Measurements from ENCODE around the gene MOV10L1. TPM values are rescaled to one million over a fixed set of nuclear protein-coding genes. Genes with fewer than 3 reads are reported as not detected.
A peak's percentile ranks its signal among the peaks of the same experiment; 100 is the strongest.

MOV10L1 gene
- total and polyA plus RNA-seq, 9 of the 15 experiments (the other 6 are each of a cell fraction or from before 2014, with no cell fraction given) = 0.06 to 0.43 (median 0.15) TPM

DNA sequence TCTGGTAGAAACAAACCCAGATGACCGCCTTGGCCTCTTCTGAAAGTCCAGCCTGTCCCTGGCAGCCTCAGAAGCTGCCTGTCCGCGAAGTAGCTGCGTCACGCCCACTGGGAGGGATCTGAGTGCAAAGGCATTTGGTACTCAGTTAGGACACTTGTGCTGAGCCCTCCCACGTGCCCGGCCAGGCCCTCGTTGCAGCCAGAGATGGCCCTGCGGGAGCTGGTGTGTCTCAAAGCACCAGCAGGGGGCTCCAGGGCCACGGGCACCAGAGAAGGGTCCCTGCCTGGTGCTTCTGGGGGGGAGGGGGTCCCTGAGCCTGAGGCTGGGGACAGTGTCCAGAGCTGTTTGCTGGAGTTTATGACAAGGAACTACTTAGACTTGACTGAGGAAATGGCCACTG, 116.8 kb downstream of the MOV10L1 start (continued):
- TF ChIP-seq, protein P1, sequence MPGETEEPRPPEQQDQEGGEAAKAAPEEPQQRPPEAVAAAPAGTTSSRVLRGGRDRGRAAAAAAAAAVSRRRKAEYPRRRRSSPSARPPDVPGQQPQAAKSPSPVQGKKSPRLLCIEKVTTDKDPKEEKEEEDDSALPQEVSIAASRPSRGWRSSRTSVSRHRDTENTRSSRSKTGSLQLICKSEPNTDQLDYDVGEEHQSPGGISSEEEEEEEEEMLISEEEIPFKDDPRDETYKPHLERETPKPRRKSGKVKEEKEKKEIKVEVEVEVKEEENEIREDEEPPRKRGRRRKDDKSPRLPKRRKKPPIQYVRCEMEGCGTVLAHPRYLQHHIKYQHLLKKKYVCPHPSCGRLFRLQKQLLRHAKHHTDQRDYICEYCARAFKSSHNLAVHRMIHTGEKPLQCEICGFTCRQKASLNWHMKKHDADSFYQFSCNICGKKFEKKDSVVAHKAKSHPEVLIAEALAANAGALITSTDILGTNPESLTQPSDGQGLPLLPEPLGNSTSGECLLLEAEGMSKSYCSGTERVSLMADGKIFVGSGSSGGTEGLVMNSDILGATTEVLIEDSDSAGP (CRISPR knock-in tag; IDR thresholded peaks at IDR 0.05) = no peak
- TF ChIP-seq RAD21 (CRISPR knock-in tag; conservative IDR thresholded peaks at IDR 0.05 in 1 of 2, IDR thresholded peaks at IDR 0.05 in 1 of 2) = no peak
- TF ChIP-seq, protein P2, sequence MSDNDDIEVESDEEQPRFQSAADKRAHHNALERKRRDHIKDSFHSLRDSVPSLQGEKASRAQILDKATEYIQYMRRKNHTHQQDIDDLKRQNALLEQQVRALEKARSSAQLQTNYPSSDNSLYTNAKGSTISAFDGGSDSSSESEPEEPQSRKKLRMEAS (CRISPR knock-in tag; IDR thresholded peaks at IDR 0.05) = peak; percentile 35
- TF ChIP-seq, protein P3, sequence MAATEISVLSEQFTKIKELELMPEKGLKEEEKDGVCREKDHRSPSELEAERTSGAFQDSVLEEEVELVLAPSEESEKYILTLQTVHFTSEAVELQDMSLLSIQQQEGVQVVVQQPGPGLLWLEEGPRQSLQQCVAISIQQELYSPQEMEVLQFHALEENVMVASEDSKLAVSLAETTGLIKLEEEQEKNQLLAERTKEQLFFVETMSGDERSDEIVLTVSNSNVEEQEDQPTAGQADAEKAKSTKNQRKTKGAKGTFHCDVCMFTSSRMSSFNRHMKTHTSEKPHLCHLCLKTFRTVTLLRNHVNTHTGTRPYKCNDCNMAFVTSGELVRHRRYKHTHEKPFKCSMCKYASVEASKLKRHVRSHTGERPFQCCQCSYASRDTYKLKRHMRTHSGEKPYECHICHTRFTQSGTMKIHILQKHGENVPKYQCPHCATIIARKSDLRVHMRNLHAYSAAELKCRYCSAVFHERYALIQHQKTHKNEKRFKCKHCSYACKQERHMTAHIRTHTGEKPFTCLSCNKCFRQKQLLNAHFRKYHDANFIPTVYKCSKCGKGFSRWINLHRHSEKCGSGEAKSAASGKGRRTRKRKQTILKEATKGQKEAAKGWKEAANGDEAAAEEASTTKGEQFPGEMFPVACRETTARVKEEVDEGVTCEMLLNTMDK (IDR thresholded peaks at IDR 0.05; ENCODE audit: borderline replicate concordance, insufficient read depth, low read depth, low read length, poor library complexity, severe bottlenecking) = peak; percentile 36
- peak; percentile 38; the same call in 1 of the 2 replicates for TF ChIP-seq L3MBTL2 (IDR thresholded peaks at IDR 0.05)
- no peak for TF ChIP-seq PRPF4 (IDR thresholded peaks at IDR 0.05; ENCODE audit: insufficient read depth, low read depth, low read length, poor library complexity, severe bottlenecking)
- no peak for TF ChIP-seq E2F3 (CRISPR knock-in tag; IDR thresholded peaks at IDR 0.05)
- TF ChIP-seq LEF1 (IDR thresholded peaks at IDR 0.05) = no peak
- TF ChIP-seq NONO (IDR thresholded peaks at IDR 0.05; ENCODE audit: low read depth in 2 of 2, low read length in 1 of 2) = no peak
- no peak for TF ChIP-seq RBBP5 (IDR thresholded peaks at IDR 0.05; ENCODE audit: borderline replicate concordance, insufficient read depth, low read length, poor library complexity, severe bottlenecking)
- TF ChIP-seq, protein P4, sequence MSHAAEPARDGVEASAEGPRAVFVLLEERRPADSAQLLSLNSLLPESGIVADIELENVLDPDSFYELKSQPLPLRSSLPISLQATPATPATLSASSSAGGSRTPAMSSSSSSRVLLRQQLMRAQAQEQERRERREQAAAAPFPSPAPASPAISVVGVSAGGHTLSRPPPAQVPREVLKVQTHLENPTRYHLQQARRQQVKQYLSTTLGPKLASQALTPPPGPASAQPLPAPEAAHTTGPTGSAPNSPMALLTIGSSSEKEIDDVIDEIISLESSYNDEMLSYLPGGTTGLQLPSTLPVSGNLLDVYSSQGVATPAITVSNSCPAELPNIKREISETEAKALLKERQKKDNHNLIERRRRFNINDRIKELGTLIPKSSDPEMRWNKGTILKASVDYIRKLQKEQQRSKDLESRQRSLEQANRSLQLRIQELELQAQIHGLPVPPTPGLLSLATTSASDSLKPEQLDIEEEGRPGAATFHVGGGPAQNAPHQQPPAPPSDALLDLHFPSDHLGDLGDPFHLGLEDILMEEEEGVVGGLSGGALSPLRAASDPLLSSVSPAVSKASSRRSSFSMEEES (CRISPR knock-in tag; IDR thresholded peaks at IDR 0.05) = no peak
- TF ChIP-seq, protein P5, sequence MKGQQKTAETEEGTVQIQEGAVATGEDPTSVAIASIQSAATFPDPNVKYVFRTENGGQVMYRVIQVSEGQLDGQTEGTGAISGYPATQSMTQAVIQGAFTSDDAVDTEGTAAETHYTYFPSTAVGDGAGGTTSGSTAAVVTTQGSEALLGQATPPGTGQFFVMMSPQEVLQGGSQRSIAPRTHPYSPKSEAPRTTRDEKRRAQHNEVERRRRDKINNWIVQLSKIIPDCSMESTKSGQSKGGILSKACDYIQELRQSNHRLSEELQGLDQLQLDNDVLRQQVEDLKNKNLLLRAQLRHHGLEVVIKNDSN (CRISPR knock-in tag; IDR thresholded peaks at IDR 0.05) = peak; percentile 45; the same call in 1 of the 2 replicates
- TF ChIP-seq TOE1 (IDR thresholded peaks at IDR 0.05; ENCODE audit: borderline replicate concordance) = no peak
- TF ChIP-seq TOE1 (CRISPR knock-in tag; IDR thresholded peaks at IDR 0.05; ENCODE audit: borderline replicate concordance, low read depth) = no peak
- TF ChIP-seq ZNF764 (CRISPR knock-in tag; IDR thresholded peaks at IDR 0.05; ENCODE audit: low read depth) = no peak
- TF ChIP-seq HDAC1 (IDR thresholded peaks at IDR 0.05) = no peak
- TF ChIP-seq C11orf30 (IDR thresholded peaks at IDR 0.05; ENCODE audit: low read depth) = no peak

Measured in K562 (cell line).